ENCODE measurements around the gene METTL24. TPM values are rescaled to one million over a fixed set of nuclear protein-coding genes. Genes with fewer than 3 reads are reported as not detected.

Gene METTL24
- 0.37 TPM for polyA plus RNA-seq (ENCODE audit: insufficient read length)

DNA sequence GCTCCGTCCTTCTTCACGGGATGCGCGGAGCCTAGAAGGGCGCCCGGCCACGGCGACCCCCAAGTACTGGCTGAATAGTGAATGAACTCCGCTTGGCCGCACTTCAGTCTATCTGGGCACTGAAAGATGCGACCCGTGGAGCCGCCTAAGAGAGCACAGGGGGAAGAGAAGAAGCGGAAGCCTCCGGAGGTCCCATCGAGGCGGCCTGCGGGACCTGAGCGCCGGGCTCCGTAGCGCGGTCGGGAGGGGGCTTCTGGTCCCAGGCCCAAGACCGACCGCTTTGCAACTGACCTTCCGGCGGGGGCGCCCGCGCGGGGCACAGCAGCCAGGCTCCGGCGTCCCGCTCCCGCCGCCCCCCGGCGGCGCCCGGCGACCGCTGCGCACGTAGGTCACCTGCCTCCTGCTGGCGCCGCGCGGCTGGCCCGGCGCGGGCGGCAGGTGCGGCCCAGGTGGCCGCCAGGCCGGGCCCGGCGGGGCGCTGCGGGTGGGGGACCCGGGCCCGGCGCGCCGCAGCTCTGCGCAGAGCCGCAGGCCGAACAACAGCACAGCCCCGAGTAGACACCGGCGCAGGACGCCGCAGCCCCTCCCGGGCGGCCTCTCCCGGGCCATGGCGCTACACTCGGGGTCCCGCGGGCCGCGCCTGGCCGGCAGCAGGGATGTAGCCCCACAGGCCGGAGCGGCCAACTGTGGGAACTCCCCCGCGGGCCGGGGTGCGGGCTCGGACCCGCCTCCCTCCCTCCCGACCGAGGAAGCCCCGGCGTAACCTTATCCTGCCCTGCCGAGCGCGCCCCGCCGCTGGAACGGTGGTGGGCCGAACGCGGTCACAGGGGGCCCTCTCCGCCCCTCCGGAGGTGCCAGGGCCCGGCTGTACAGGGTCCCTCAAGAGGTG lies at the start of gene METTL24:
Gene METTL24, minus strand, starts transcription at position 686 of the 889 bp plus-strand sequence. Its CDS starts 77 bp downstream, at position 609.
- no peak for DNase-seq (ENCODE audit: low read depth)

- no peak for DNase-seq (ENCODE audit: low read depth)
These were observed 46.5 kb upstream of the METTL24 start for GRCh38 chr6:110404607-110405006.

- DNase-seq (ENCODE audit: low read depth), result no peak
These were observed 43.5 kb upstream of the METTL24 start for GRCh38 chr6:110401585-110402176.

GRCh38 chr6:110400208-110400607 lies 42.1 kb upstream of the METTL24 start:
- DNase-seq (ENCODE audit: low read depth), result no peak

DNA sequence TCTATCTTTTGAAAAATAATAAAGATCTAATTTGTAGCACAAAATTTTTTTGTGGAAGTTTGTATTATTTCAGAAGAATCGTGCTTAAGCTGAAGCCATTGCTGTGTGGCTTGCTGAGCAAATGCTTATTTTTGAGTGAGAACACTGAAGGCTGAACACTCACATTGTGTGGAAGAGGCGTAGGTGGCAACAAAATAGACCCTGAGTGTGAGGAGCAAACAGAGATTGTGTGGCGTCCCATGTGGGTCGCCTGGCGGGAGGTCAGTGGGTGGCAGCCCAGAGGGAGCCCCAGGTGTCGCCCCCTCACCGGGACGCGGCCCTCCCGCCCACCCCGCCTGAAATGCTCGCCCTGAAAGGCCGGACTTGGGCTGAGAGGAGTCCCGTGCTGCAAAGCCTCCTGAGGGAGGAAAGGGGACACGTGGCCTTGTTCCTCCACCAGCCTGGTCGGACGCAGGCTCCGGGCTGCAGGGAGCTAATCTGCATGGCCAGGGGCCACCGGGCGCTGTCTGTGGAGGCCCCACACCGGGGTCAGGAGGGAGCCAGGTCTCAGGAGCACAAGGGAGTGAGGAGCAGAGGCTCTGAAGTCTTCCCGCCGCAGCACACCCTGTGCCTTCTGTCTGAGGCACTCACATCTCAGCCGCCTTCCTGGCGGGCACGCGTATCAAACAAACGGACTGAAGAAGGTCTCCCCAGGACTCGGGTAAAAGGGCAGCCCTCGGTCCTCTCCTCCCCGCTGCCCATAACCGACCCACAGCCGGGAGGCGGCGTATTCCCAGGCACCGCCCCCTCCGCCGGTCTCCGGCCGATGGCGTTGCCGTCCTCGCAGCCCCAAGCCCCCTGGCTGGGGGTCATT lies 41.3 kb upstream of the METTL24 start:
- no peak for DNase-seq (ENCODE audit: low read depth)

- DNase-seq (ENCODE audit: low read depth), result no peak
These were observed 40.6 kb upstream of the METTL24 start for GRCh38 chr6:110398778-110399177.

DNA sequence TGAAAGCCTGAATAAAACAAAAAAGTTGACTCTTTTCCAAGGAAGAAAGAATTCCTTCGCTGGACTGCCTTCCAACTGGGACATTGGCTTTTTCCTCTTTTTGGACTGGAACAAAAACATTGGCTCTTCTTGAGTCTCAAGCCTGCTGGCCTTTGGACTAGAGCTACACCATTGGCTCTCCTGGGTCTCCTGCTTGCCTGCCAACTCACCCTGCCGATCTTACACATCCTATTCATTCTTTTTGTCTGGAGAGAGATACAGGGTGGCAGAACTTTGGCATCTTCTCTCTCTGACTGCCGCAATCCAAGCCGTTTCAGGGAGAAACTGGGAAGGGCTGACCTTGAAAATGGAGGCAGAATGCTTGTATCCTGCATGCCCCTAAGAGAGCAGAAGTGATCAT lies 37.1 kb upstream of the METTL24 start:
- DNase-seq (ENCODE audit: low read depth), result no peak

DNA sequence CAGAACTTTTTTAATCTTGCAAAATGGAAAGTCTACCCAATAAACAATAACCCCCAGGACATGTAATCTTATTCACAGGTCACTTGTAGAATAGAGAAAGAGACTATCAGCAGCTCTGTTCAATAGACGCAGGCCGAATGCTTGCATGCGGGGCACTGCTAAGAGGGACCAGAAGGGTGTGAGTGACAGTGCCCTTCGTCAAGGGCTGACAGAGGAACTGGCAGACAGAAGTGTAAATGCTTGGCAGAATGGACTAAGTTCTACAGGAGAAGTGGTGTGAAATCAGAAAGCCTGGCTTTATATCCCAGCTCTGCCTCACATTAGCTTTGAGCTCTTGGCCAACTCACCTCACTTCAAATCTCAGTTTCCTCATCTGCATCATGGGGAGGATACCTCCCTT lies 36.3 kb upstream of the METTL24 start:
- DNase-seq (ENCODE audit: low read depth), result no peak

DNA sequence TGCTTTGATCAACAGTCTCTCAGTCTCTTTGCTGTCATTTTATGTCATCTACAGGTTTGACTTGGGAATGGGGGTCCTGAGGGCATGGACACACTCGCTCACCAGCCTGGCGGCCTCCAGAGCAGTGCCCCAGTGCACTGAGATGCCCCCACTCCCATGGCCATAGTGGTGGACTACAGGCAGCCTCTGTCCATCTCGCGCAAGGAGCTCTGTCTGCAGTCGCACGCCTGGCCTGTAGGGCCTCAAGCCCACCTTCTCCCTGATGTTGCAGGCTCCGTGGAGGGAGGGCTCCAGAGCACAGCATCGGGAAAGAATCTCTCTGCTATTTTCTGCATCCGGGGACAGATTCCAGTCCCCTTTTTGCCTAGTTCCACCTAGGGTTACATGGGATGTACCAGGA lies 34.6 kb upstream of the METTL24 start:
- DNase-seq (ENCODE audit: low read depth), result no peak

GRCh38 chr6:110390404-110390803 lies 32.3 kb upstream of the METTL24 start:
- DNase-seq (ENCODE audit: low read depth), result no peak

- no peak for DNase-seq (ENCODE audit: low read depth)
These were observed 31.7 kb upstream of the METTL24 start for GRCh38 chr6:110389689-110390382.

GRCh38 chr6:110387986-110388385 lies 29.8 kb upstream of the METTL24 start:
- no peak for DNase-seq (ENCODE audit: low read depth)

DNA sequence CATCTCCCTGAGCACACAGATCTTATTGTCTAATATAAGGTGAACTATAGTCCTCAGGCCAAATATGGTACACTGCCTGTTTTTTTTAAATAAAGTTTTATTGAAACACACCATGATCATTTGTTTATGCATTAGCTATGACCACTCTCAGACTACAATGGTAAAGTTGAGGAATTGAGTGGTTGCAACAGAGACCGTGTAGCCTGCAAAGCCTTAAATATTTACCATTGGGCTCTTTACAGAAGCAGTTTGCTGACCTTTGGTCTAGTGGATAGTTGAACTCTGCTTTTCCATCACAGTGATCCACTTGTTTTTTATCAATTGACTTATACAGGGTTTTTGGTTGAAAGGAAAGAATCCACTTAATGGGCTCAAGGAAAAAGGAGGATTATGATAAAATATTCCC lies 27.3 kb upstream of the METTL24 start:
- DNase-seq (ENCODE audit: low read depth), result no peak

DNA sequence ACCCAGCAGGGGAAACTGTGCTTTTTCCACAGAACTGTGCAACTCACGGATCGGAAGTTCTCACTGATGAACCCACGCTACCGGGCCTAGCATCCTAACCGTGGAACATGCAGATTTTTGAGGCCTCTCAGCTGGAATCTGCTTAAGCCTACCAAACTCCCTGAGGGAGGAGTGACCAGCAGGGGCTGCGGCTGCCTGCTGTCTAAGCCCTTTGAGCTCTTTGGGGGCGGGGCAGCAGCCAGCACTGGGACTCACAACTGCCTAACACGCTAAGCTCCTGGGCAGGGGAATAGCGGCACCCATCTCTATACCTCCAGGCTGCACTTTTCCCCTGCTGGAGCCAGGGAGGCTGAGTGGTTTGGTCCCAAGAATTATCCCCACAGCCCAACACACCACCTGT lies 20.4 kb upstream of the METTL24 start:
- no peak for DNase-seq (ENCODE audit: low read depth)

DNA sequence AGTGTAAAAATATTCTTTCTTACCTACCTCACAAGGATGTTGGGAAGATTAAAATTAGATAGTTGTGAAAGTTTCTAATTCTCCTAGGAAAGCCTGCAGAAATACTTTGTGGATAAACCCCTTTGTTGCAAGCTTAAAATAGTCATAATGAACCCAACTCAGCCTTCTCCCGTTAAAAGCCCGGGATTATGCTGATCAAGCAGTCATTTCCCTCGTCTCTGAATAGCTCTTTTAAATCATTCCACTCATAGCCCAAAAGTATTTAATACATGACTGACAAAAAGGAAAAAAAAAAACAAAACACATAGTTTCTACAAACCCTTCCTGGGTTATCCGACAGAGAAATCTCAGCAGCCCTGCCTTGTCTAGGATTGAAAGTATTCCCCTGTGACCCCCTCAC lies 10.9 kb upstream of the METTL24 start:
- DNase-seq (ENCODE audit: low read depth), result no peak

GRCh38 chr6:110368284-110368683 lies 10.1 kb upstream of the METTL24 start:
- no peak for DNase-seq (ENCODE audit: low read depth)

DNA sequence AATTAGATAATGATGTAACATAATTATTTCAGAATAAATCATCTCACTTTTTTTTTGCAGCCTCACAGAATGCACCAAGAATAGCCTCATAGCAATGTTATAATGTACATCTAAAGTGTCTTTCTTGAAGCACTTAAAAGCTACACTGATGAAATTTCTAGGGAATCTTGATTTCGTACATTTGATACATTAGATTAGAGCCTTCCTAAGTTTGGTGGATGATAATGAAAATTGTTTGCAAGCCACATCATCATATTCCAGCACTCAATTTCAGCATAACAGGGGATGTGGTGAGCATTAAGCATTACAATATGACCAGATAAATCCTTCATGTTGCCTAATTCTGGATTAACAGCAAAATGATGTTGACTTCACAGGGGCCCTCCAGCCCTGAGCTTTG lies 9.7 kb upstream of the METTL24 start:
- DNase-seq (ENCODE audit: low read depth), result no peak

DNA sequence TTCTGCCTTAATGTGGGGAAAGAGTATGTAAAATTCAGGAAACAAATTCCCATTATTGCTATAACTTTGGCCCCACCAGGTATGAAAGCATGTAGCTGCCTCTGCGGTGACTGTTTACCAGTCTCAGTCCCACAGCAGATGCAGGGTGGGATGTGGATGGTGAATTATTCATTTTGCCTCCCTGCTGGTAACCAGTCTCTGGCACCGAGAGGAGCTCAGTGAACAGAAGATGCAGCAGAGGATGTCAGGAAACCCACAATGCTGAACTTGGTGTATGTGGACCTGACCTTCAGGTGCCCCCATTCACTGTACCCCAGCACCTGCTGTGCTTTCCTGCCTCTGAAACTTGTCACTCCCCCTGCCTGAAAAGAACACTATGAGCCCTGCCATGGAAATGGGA lies 8.8 kb upstream of the METTL24 start:
- DNase-seq (ENCODE audit: low read depth), result no peak

DNA sequence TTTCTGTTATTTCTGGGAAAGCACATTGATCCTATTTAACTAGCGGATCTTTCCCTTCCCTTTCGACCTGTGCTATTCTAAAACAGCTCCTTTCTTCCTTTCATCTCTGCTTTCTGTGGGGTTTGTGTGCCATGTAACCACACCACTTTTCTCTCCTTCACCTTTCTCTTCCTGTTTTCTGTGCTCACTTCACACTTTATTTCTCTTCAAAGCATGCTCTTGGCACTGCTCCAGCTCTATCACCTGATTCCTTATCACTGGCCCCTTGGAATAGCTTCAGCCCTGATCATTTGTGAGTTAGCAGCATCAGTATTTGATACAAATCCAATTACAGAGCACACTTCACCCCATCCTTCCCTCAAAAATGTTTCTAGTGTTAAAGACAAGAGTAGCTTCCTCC lies 8.1 kb upstream of the METTL24 start:
- no peak for DNase-seq (ENCODE audit: low read depth)

- DNase-seq (ENCODE audit: low read depth), result no peak
These were observed 6.4 kb upstream of the METTL24 start for GRCh38 chr6:110364364-110365105.

GRCh38 chr6:110363748-110364147 lies 5.6 kb upstream of the METTL24 start:
- no peak for DNase-seq (ENCODE audit: low read depth)
